ENCODE measurements around the gene TYRP1.
"Not testable (repeated sequence)": the region's sequence is repeated elsewhere in the genome, so short reads cannot be mapped to it uniquely, and the experiment has no call there.

TYRP1 gene, protein sequence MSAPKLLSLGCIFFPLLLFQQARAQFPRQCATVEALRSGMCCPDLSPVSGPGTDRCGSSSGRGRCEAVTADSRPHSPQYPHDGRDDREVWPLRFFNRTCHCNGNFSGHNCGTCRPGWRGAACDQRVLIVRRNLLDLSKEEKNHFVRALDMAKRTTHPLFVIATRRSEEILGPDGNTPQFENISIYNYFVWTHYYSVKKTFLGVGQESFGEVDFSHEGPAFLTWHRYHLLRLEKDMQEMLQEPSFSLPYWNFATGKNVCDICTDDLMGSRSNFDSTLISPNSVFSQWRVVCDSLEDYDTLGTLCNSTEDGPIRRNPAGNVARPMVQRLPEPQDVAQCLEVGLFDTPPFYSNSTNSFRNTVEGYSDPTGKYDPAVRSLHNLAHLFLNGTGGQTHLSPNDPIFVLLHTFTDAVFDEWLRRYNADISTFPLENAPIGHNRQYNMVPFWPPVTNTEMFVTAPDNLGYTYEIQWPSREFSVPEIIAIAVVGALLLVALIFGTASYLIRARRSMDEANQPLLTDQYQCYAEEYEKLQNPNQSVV

DNA sequence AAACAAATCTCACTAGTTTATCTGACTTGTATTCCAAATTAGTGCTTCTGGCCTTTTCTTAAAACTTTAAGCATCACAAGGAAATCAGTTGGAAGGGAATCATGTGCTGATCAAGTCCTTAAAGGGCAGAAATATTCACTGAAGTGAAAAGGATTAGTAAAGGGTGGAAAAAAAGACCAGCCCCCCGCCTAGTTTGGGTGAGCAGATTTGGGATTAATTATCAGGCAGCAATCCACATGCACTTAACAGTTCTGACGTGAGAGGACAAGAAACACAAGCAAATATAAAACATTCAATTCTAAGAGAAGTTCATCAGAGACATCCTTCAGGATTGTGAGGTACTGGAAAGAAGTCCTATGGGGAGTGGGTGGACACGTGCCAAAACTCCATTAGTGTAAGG lies at the start of gene TYRP1:
Gene TYRP1 (plus strand): TSS at position 245 of the 400 bp plus-strand sequence. CDS start 612 bp downstream, outside the sequence.
- no peak for DNase-seq

DNA sequence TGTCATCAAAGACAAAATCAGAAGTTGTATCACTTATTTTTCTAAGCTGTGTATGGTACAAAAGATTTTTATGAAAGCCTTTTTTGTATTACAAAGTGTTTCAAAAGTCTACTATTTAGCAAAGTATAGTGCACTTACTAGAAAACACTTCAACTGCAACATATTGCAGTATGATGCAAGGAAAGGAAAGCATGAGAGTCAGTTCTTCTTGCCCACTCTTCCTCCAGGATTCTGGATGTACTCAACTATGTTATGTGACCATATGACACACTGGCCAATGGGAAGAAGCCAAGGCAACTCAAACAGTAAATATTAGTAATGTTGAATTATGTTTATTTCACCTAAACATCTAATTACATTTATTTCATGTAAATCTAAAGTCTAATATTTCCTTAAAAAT lies 49.5 kb upstream of the TYRP1 start:
- no peak for DNase-seq

- DNase-seq, result no peak
Observed at GRCh38 chr9:12648925-12649324, 44.3 kb upstream of the TYRP1 start.

DNA sequence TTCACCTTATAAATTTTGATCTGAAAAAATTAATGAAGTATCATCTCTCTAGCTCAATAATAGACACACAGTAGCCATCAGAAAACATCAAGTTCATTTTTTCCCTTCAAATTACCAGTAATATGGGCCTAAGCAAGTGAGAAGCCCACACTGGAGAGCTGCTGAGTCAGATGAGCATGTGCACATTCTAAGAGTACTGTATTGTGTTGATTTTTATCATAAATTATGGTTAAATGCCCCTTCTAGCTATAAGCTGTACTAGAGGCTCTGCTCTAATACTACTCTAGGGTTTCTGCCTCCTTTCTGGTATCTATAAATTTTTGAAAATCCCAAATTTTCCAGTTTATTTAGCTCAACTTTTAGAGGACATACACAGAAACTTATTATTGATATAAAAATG lies 42.1 kb upstream of the TYRP1 start:
- DNase-seq, result no peak

GRCh38 chr9:12652973-12653372 lies 40.2 kb upstream of the TYRP1 start:
- no peak for DNase-seq

DNA sequence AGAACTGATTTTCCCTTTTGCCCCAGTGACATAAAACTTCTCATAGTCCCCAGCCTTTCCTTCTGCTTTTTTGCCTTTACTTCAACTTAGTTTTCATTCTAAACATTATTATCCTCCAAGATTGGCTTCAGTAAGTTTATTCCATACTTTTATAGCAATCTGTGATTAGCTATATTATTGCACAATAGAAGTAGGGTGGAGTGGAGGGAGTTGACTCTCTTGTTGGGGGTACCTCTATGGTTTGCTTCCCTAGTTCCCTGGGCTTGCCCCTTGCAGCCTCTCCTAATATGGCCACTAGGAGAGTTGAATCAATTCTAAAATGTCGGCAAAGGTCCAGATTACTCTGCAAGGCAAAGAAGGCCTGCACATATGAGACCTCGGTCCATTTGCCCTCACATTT lies 36.4 kb upstream of the TYRP1 start:
- no peak for DNase-seq

DNA sequence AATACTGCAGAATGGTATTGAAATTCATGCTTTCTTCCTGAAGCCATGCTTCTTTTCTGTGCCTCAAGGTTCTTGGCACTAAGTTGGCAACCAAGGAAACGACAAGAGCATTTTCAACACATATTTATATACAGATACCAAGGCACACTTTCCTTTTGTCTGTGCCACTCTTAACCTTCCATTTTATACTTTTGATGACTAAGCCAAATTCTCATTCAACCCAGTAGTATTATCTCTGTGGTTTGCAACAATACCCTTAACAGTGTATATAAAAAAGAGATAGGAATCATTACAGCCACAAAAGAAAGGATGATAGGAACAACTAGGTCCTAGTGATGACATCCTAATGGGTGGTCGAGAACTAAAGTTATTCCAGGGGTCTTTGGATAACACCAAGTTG lies 36.0 kb upstream of the TYRP1 start:
- no peak for DNase-seq

DNA sequence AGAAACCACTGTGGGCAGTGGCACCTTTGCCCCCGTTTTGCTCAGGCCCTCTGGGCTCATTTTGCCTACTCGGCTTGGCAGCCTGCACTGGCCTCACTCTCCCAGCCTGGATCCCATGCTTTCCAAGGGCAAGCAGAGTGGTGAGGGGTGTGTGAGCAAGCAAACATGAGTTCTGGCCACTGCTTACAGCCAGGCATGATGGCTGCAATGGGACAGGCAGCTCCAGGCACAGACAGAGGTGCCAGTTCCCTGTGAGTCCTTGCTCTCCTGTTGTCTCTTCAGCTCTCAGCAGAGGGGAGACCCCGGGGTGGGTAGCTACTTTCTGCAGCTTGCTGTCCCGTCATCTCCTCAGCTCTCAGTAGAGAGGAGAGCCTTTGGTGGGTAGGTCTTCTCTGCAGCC lies 35.2 kb upstream of the TYRP1 start:
- no peak for DNase-seq

DNA sequence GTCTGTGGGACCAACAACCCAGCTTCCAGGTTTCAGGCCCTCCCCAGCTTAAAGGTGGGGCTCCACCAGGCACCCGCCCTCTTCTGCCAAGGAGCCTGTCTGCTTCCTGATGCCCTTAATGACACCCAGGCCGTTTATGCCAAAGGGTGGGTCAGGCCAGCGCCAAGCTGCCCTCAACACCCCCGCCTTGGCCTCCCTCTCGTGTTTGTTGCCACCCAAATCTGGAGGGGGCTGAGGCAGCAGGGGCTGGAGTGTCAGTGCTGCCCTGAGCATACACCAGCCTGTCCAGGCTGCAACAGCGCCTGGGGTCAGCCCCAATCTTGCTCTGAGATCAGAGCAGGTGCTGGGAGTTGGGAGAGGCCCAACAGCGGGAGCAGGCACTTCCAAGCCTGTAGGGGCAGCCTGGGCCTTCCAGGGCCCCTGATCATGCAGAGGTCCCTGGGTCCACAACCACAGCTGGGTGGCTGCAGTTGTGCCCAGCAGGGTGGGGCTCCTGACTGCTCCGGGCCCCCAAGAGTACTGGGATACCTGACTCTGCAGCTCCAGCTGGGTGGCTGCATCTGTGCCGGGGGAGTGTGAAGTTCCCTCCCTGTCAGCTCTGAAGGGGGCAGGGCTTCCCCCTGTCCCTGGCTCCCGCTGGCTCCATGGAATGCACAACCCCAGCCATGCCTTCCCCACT lies 34.5 kb upstream of the TYRP1 start:
- no peak for DNase-seq

DNA sequence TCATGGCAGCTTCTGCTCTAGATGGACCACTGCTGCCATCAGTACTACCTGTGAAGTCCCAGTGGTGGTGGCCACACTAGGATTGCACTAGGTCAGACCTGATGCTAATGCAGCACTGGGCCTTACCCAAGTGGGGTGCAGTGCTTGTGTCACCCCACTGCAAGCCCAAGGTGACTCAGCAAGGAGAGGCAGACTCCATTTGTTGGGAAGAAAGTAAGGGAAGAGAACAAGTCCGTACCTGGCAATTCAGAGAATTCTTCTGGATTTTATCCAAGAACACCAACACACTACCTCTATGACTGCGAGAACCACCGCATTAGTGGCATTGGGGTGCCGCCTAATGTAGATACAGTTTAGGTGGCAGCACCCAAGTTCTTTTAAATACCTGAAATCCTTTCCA lies 34.0 kb upstream of the TYRP1 start:
- DNase-seq, result no peak

GRCh38 chr9:12666813-12667212 lies 26.4 kb upstream of the TYRP1 start:
- DNase-seq, result no peak

DNA sequence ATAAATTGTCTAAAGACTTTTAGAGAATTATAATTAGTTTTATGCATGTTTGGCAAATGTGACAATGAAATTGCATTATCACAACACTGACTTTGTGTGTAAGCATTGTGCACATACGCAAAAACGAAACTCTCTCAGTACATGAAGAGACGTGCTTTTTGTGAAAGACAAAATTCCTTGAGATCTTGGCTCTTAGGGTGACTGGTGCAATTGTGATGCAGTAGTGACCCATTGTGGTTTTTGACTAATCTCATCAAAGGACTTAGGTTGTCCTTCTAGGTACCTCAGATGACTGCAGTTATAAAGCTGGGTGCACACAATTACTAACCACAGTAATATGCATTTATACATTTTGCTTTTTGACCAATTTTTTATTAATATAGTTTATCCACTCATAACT lies 25.3 kb upstream of the TYRP1 start:
- no peak for DNase-seq

GRCh38 chr9:12670006-12670405 lies 23.2 kb upstream of the TYRP1 start:
- no peak for DNase-seq

- no peak for DNase-seq
Observed at GRCh38 chr9:12674961-12675360, 18.2 kb upstream of the TYRP1 start.

DNA sequence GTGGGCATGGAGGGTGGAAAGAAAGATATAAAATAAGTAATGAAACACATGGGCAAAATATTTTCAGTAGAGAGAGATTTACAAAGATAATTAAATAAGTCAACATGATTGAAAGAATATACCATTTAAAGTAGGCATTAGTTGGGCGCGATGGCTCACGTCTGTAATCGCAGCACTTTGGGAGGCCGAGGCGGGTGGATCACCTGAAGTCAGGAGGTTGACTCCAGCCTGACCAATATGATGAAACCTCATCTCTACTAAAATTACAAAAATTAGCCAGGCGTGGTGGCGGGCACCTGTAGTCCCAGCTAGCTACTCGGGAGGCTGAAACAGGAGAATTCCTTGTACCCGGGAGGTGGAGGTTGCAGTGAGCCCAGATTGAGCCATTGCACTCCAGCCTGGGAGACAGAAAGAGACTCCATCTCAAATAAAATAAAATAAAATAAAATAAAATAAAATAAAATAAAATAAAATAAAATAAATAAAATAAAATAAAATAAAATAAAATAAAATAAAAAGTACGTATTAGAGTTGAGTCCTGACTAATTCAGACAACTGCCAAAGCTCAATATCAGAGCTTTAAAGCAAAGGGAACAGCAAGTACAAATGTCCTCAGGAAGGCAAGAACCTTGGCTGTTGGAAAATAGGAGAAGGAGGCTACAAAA lies 15.6 kb upstream of the TYRP1 start:
- DNase-seq, result not testable (repeated sequence)

GRCh38 chr9:12680341-12680740 lies 12.8 kb upstream of the TYRP1 start:
- no peak for DNase-seq

GRCh38 chr9:12680757-12681156 lies 12.4 kb upstream of the TYRP1 start:
- DNase-seq, result no peak

DNA sequence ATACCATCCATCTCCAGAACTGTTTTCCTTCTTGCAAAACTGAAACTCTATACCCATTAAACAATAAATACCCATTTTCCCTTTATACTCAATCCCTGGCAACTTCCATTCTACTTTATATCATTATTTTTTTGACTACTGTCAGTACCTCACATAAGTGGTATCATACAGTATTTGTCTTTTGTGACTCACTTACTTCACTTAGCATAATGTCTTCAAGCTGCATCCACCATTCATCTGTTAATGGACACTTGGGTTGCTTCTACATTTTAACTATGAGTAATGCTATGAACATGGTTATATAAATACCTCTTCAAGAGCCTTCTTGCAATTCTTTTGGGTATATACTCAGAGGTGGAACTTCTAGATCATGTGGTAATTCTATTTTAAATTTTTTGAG lies 11.6 kb upstream of the TYRP1 start:
- DNase-seq, result no peak

DNA sequence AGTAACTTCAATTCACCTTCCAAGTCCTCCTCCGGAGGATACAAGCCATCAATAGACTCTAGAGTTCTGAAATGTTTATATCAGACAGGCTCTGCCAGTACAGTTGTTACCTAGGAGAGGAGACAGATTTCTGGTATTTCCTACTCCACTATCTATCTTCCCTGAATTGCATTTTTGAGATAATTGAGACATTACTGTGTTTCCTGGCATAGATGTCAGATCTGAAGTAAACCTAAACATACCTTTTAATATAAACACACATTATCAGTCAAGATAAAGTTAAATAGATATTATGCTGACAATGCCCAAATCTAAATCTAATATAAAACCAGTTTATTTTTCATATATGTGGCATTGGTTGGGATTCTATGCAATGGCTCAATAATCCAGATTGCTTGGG lies 8.2 kb upstream of the TYRP1 start:
- no peak for DNase-seq

- DNase-seq, result no peak
Observed at GRCh38 chr9:12689233-12689632, 4.0 kb upstream of the TYRP1 start.

DNA sequence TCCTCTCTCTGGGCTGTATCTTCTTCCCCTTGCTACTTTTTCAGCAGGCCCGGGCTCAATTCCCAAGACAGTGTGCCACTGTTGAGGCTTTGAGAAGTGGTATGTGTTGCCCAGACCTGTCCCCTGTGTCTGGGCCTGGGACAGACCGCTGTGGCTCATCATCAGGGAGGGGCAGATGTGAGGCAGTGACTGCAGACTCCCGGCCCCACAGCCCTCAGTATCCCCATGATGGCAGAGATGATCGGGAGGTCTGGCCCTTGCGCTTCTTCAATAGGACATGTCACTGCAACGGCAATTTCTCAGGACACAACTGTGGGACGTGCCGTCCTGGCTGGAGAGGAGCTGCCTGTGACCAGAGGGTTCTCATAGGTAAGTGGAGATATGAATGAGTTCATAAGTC lies 828 bp downstream of the TYRP1 start:
- no peak for DNase-seq

- DNase-seq, result peak; percentile 19
Observed at GRCh38 chr9:12695474-12695873, 2.3 kb downstream of the TYRP1 start.

GRCh38 chr9:12696931-12697622 lies 3.9 kb downstream of the TYRP1 start:
- DNase-seq, result no peak
